Cerebellar nuclear complex (tissue), 1 donor: ENCODE data around the gene EDAR.

Experiments
- DNase-seq, 2 experiments: peaks; one replicate each; lab custom pipeline; 2025; lab: John Stamatoyannopoulos, UW

EDAR gene

GRCh38 chr2:108908713-108909070, 80.3 kb downstream of the EDAR start:
- no peak for DNase-seq

GRCh38 chr2:108907822-108908712, 81.0 kb downstream of the EDAR start:
- DNase-seq = no peak

DNA sequence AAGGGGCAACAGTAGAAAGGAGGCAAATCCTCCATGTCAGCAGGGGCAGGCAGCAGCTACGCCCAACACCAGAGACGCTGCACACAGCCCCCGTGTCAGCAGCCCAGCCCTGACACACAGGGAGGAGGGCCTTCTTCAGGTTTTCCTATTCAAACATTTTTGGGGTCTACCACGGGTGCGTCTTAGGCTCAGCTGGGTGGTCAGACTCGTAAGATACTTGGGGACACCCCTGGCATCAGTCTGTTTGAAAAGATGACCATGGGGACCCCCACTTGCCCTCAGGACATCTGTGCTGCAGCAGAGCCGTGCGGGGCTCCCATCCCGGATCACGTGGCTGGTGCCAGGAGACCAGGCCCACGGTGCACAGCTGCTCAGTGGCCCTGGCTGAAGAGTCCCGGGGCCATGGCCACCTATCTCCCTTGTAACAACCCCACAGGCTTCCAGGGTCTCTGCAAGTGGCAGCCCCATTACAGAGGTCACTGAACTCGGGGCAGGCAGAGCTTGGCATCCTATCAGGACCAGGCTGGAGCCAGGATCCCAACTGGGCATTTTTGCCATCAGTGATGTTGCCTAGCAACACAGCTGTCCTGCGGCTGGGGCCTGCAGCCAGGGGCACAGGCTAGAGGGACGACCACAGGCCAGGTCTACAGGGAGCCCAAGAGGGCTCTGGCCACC, 82.5 kb downstream of the EDAR start:
- DNase-seq = no peak

DNA sequence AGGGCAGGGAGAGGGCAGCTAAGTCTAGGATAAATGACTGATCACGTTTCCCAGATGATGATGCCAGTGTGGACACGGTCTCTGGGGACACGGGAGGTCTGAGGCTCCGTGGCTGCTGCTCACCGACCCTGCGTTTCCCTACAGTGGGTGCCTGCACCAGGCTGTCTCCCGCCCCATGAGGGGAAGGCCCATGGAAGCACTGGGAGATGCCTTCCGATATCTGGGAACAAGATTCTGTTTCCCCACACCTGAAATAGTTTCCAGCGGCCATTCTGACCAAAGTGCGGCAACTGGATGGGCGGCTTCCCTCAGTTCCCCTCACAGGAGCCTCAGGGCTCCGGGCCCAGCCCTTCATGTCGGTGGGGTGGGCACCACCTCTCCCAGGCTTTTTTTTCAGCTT, 83.1 kb downstream of the EDAR start:
- no peak for DNase-seq

DNA sequence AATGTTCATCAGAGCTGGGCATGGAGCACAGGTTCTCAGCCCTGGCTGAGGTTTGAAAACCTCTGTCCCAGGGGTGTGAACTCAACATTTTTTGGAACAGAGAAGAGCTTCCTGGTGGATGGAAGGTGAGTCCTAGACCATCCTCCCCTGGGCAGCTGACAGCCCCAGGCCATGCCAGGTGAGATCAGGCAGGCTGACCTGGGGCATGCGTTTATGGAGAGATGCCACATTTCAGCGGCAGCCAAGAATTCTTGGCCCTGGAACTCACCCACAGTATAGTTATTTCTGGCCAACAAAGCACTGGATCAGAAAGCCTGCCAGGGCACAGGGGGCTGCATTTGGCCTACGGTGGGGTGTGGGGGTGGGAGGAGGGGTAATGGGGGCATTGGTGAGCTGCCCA, 83.8 kb downstream of the EDAR start:
- no peak for DNase-seq

GRCh38 chr2:108904680-108905079, 84.3 kb downstream of the EDAR start:
- no peak for DNase-seq

DNA sequence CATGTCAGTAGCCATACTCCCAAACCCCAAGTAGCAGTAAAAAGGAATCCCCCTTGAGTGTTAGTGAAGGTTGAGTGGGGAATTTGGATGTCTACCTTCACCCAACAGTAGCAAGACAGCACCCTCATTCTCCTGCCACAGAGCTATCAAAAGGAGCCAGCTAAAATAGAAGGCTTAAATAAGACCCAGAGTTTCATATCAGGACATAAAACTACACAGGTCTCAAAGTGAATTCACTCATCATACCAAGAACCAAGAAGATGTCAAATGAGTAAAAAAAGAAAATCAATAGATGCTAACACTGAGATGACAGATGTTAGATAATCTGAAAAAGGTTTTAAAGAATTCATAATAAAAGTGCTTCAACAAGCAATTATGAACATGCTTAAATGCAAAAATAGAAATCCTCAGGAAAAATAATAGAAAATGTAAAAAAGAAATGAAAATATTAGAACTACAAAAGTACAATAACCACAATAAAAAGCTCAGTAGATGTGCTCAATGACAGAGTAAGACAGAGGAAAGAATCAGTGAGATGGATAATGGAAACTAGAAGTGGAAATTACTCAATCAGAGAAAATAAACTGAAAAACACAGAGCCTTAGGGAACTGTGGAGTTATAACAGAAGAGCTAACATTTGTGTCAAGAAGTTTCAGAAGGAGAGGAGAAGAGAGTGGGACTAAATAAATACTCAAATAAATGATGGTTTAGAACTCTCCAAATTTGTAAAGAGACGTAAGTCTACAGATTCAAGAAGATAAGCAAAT, 90.5 kb downstream of the EDAR start:
- no peak for DNase-seq

- DNase-seq = no peak
Measured at GRCh38 chr2:108896741-108897140, 92.3 kb downstream of the EDAR start.

DNA sequence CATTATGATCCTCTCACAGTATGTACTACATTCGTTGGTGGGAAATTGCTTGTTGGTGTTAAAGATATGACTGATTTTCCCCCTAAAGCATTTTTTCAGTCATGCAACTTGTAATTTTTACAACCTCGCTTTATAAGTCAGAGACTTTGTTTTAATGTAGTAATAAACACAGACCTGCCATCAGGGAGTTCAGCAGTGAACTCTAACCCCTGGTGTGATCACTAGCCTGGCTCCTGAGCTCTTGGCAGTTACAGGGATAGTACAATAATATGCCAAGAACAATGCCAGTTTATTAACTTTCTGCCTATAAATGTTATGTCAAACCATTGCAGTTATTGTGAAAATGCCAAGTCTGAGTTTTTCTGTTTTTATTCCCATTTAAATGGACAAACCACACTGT, 93.8 kb downstream of the EDAR start:
- no peak for DNase-seq

DNA sequence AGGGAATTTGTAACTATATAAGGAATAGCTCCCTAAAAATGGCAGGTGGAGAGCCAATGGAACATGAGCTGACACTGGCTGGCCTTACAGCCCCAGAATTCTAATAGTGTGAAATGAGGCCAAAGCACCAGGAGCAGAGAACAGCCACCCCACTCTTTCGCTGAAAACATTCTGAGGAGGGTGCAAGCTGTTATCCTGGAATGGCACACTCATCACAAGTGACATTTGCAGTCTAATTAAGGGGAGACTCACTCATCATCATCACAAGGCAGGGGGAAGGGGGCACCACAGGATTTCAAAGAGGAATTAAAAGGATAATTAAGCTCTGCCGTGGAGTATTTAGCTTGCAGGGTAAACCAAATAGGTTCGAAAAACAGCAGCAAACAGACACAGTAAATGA, 94.3 kb downstream of the EDAR start:
- no peak for DNase-seq

DNA sequence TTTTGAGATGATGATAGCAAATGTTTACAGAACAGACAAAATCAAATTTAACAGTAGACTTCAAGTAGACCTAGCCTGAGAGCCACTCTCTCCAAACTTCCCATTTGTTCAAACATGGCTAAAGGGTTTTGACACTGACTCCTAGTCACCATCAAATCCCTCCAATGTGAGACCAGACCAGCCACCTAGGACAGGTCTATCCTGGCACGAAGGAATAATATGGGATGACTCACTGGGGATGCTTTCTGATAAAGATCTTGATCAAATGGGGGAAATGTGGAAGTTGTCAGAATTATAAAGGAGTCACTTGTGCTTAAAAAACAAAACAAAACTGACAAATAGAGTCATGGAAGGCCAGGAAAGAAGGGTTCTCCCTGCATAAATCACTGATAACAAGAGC, 95.7 kb downstream of the EDAR start:
- no peak for DNase-seq

GRCh38 chr2:108889907-108890306, 99.1 kb downstream of the EDAR start:
- DNase-seq = no peak

GRCh38 chr2:108884619-108885018, 104.4 kb downstream of the EDAR start:
- DNase-seq = no peak

GRCh38 chr2:108878276-108878675, 110.7 kb downstream of the EDAR start:
- DNase-seq = no peak

DNA sequence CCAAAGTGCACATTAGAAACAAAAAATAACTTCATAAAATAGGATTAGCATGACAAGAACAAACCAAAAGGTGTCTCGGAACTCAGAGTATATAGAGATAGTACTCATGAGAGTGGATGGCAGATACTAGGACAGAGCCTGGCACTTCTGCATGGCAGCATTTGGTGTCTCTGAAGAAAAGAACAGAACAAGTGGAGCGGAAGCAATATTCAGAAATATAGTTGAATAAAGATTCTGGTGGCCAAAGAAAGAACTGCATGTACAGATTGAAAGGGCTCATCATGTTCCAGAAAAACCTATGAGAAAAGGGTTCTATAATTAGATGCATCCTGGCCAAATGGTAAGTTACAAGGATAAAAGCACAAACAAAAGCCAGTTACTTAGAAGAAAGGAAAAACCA, 111.5 kb downstream of the EDAR start:
- DNase-seq = no peak

DNA sequence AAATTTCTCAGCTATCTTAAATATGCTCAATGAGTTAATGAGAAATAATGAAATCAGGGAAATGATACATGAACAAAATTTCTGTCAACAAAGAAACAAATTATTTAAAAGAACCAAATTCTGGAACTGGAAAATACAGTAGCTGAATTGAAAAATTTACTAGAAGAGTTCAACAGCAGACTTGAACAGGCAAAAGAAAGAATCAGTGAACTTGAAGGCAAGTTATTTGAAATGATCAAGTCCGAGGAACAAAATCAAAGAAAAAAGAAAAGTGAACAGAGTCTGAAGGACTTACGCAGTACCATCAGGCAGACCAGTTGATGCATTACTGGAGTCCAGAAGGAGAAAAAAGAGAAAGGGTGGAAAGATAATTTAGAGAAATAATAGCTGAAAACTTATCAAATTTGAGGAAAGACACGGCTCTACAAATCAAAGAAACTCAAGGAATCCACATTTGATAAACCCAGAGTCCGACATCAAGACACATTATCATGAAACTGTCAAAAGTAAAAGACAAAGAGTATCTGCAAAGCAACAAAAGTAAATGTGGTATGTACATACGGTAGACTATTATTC, 118.9 kb downstream of the EDAR start:
- no peak for DNase-seq

- DNase-seq = no peak
Measured at GRCh38 chr2:108869542-108869941, 119.5 kb downstream of the EDAR start.

GRCh38 chr2:108868911-108869310, 120.1 kb downstream of the EDAR start:
- no peak for DNase-seq

GRCh38 chr2:108866041-108866440, 123.0 kb downstream of the EDAR start:
- no peak for DNase-seq

DNA sequence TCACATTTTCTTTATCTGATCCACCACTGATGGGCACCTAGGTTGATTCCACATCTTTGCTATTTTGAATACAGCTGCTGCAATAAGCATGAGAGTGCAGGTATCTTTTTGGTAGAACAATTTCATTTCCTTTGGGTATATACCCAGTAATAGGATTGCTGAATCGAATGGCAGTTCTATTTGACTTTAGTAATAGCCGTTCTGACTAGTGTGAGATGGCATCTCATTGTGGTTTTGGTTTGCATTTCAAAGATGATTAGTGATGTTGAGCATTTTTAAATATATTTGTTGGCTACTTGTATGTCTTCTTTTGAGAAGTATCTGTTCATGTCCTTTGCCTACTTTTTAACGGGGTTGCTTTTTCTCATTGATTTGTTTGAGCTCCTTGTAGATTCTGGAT, 130.1 kb downstream of the EDAR start:
- DNase-seq = no peak

DNA sequence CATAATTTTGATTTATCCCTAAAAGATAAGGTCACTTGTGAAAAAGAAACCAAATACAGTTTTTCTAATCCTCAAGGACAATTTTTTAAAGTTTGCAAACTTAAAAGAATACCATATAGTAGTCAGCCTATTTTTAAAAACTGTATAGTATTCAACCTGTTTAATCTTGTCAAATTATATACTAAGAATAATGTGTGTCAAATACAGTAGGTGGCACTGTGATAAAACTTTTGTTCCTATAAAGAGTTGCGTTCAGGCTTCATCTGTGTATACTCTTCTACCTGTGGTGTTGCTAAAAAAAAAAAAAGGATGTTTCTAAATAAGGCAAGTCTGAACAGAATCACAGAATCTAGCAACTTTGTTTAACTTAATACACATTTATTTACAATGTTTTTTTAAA, 133.8 kb downstream of the EDAR start:
- no peak for DNase-seq

DNA sequence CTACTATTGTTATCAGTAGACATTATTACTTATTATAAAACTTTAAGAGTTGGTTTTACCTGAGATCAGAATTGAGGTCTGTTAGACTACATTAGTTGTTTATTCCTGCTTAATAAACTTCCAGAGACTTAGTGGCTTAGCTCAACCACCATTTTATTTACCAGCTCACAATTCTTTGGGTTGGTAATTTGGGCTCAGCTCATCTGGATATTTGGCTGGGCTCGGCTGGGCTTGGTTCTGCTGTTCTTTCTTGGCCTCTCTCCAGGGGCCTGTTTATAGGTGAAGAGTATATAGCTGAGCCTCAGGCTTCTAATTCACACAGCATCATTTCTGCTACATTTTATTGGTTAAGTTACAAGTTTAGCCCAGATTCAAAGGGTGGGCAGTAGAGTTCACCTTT, 134.5 kb downstream of the EDAR start:
- DNase-seq = no peak

DNA sequence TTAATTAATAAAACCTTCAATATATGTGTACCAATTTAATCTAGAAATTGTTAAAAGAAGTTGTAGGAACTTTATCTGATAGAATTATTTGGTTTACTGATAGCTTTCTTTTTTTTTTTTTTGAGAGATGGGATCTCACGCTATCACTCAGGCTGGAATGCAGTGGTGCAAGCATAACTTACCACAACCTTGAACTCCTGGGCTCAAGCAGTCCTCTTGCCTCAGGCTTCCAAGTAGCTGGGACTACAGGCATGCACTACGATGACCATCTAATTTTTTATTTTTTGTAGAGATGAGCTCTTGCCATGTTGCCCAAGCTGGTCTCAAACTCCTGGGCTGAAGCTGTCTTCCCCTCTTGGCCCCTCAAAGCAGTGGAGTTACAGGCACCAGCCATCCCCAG, 135.6 kb downstream of the EDAR start:
- DNase-seq = no peak
